GM18526 (cell line): ENCODE results near the gene ANP32B.

Source experiments
- POLR2A ChIP-seq: IDR thresholded peaks from 3 replicates; pipeline ENCODE4 v1.6.1; 2011; ENCODE audit not compliant: insufficient read length; ENCODE audit errors: extremely low read depth

Gene ANP32B

DNA sequence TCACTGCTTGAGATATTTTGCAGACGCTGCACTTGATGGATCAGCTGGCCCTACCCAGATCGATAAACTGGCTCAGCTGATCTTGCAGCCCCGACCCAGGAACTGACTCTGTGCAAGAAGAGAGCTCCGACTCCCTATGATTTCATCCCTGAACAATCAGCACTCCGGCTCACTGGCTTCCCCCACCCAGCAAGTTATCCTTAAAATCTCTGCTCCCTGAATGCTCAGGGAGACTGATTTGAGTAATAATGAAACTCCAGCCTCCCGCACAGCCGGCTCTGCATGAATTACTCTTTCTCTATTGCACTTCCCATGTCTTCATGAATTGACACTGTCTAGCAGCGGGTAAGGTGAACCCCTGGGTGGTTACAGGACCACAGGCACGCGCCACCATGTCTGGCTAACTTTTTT is 56.5 kb downstream of the ANP32B start:
- TF ChIP-seq POLR2A: no peak

DNA sequence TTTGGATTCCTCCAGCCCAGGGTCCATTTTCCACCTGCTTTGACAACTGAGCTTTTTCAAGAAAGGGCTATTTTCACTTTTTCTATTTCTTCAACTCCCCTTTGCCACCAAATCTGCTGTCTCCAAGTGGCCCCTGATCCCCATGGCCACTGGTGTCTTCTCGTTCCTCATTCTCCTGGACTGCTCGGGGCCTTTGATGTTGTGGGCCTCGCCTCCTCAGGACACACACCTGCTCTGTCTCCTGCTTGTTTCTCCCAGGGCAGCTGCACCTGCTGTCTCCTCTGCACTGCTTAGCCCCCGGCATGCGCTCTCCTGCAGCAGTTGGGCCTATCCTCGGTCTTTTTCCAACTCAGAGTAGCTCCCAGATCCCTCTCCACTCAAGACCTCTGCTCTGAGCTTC is 57.1 kb downstream of the ANP32B start:
- TF ChIP-seq POLR2A: no peak

DNA sequence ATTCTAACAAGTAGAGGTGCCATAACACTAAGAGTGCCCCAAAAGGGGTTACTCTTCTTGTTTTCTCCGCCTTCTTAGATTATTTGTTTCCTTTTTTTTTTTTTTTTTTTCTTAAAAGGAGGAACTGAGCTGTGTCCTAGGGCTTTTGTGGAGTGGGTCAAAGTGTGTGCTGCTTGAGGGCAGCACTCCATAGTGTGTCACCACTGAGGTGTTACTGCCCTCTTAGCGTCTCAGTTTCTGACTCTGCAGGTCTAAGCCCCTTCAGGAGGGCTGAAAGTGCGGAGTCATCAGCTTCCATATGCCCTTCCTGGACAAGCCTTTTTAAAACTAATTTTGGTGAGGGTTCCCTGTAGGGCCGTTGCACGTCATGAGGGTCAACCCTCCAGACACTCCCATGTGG is 60.8 kb downstream of the ANP32B start:
- no peak for TF ChIP-seq POLR2A

DNA sequence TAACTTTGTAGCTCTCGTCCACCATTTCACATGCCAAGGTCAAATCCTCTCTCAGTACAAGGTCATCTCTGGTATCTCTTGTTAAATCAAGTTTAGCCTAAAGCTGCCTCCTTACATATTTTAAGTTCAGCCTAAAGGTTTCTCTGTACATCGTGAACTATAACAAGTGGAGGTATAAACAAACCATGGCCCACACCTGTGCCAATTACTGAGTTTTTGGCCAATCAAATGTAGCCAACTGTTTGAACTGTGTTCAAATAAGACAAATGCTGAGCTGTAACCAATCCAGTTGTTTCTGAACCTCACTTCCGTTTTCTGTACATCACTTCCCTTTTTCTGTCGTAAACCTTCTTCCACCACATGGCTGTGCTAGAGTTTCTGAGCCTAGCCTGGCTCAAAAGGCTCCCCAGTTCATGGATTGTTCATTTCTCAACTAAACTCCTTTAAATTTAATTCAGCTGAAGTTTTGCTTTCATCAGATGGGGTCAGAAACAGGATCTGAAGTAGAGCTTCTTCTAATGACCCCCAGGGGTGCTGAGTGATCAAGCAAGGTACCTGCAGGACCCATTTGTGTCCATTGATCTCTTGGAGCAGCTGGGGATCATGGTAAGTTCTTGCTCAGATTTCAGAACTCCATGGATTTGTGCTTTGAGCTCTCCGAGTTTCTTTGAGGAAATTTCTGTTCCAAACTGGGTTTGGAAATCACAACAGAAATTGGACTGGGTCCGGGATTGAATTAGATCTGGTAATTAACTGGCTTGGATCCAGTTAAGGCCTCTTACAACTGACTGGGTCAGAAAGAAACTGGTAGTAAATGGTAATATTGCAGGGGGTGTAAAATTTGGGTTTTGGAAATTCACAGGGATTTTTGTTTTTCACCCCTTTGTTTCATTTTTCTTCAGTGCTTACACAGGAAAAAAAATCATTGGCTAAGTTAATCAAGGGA is 62.4 kb downstream of the ANP32B start:
- peak; percentile 46 for TF ChIP-seq POLR2A

DNA sequence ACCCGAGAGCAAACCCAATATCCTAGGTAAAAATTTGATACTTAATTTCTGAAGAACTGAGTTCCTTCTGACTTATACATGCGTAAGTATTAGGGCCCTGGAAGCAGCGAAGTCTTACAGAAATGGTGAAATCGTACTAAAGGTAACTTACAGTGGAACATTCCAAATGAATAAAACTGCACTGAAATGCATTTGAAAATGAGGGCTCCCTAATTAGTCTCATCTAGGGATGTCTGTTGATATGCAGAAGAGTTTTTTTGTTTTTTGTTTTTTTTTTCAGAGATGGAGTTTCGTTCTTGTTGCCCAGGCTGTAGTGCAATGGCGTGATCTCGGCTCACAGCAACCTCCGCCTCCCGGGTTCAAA is 63.0 kb downstream of the ANP32B start:
- TF ChIP-seq POLR2A: no peak

DNA sequence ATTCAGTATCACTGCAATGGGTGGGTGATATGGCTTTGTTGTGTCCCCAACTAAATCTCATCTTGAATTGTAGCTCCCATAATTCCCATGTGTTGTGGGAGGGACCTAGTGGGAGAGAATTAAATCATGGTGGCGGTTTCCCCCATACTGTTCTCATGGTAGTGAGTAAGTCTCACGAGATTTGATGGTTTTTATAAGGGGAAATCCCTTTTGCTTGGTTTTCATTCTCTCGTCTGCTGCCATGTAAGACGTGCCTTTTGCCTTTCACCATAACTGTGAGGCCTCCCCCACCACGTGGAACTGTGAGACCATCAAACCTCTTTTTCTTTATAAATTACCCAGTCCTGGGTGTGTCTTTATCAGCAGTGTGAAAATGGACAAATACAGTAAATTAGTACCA is 63.9 kb downstream of the ANP32B start:
- no peak for TF ChIP-seq POLR2A

DNA sequence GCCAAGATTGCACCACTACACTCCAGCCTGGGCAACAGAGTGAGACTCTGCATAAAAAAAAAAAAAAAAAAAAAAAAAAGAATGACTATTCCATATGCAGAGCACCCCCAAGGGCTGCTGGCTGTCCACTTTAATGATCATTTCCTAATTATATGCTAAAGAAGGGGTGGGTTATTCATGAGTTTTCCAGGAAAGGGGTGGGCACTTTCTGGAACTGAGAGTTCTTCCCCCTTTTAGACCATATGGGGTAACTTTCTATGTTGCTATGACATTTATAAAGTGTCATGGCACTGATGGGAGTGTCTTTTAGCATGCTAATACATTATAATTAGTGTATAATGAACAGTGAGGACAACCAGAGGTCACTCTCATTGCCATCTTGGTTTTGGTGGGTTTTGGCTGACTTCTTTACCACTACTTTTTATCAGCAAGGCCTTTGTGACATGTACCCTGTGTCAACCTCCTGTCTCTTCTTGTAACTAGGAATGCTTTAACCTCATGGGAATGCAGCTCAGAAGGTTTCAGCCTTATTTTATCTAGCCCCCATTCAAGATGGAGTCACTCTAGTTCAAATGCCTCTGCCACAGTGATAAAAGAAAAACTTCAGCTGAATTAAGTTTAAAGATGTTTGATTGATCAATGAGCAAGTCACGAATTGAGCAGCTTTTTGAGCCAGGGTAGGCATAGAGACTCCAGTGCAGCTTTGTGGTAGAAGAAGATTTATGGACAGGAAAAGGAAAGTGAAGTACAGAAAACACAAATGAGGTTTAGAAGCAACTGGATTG is 66.3 kb downstream of the ANP32B start:
- TF ChIP-seq POLR2A: no peak

DNA sequence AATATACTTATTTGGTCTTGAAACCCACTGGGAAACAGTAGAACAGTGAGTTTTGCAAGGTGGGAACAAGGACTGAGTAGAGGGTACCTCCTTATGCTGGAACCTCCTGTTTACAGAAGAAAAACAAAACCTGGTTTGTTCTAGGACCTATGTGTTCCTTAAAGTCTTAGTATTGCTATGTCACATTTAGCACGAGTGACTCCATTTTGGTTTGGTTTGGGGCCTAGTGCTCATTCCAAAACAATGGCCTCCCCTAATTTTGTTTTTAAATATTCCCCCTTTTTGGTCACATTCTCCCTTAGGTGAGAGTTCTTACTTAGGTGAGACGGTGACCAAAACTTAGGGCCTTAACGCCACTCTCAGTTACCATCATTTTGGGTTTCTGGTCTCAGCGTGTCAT is 67.2 kb downstream of the ANP32B start:
- TF ChIP-seq POLR2A: no peak

DNA sequence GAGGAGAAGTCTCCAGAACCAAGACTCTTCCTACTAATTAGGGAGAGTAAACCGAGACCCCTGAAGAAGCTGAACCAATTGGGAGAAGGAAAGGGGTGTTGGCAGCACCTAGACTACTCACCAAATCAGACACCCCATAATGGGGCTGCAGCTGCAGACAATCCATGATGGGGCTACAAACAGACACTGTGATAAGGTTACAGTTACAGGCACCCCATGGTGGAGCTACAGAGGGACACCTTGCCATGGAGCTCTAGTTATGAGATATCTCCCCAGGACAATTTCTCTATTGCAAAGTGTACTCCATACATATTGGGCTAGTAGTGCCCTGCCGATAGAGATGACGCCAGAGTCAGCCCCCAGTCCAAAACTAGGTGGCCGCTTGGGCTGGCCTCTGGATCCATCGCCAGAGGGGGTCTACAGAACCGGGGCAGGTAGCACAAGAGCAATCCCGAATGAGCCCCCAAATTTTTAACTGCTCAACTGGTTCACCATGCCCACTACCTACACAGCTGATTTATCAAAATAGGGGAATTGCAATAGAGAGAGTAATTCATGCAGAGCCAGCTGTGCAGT is 71.3 kb downstream of the ANP32B start:
- no peak for TF ChIP-seq POLR2A

DNA sequence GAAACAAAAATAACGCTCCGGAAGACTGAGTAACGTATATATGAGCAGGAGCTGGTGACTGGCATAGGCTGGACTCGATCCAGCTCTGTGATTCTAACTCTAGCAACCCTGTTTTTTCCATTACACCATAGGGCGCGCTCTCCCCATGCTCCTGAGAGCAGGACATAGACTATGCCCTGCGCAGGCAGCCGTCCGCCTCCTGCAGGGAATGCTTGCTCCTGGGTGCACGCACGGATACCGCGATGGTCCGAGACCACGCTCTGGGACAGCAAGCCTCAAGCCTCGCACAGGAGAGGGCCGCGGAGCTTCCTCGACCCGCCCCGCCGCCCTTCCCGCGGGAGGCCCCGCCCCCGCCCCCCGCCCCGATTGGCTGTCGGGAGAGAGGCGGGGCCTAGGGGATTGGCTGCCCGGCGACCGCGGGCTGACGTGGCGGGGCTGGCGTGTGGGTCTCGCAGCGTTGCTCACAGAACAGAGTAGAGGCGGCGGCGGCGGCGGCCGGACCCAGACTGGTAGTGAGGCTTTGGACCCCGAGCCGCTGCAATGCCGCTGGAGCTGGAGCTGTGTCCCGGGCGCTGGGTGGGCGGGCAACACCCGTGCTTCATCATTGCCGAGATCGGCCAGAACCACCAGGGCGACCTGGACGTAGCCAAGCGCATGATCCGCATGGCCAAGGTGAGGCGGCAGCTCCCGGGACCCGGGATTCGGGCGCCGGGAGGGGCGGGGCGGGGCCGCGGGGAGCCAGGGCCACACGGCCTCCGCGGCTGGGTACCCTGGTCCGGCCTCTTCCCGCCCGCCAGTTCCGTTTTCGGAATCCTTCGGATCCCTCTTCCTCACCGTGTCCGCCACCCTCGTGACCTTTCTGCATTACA is 73.4 kb downstream of the ANP32B start, which contains the start of gene NANS:
Gene NANS (plus strand): TSS at position 464 of the 869 bp plus-strand sequence. CDS start 77 bp downstream, at position 541.
- TF ChIP-seq POLR2A: peak; percentile 96

DNA sequence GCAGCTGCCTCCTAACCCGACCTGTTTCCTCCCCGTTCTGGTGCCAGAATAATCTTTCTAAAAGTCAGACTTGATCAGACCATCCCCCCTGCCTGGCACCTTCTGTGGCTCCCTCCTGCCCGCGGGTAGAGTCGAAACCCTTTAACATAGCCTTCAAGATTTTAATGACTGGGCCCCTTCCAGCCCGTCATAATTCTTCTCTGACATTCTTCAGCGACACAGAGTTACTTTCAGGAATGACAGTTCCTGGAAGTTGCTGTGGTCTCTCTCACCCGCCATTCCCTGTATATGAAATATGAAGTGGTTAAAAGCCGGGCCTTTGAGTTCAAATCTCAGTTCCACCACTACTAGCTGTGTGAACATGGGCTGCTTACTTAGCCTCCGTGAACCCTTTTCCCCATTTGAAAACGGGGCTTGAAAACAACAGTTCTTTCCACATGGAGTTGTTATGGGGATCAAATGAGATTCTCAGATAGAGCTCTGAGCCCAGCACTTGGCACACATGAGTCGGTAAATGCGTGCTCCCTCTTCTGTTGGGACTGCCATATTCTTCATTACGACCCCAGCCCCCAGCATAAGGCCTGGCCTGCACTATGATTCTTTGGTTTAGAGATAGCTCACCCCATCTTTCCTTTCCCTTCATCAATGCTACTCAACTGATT is 74.1 kb downstream of the ANP32B start:
- no peak for TF ChIP-seq POLR2A

DNA sequence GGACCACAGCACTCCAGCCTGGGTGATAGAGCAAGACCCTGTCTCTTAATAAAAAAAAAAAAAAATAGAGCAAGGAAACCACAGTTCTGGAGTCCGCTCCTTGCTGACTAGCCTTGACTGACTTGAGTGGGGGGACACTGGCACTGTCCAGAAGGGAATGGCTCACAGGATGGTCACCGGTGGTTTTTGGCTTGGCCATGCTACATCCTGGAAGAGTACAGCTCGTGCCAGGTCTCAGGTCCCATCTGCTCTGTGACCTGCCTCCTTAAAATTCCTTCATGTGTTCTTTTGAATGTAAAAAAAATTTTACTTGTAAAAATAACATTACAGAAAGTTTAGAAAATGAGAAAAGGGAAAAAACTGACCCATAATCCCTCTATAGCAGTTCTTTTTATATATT is 79.0 kb downstream of the ANP32B start:
- TF ChIP-seq POLR2A: no peak

DNA sequence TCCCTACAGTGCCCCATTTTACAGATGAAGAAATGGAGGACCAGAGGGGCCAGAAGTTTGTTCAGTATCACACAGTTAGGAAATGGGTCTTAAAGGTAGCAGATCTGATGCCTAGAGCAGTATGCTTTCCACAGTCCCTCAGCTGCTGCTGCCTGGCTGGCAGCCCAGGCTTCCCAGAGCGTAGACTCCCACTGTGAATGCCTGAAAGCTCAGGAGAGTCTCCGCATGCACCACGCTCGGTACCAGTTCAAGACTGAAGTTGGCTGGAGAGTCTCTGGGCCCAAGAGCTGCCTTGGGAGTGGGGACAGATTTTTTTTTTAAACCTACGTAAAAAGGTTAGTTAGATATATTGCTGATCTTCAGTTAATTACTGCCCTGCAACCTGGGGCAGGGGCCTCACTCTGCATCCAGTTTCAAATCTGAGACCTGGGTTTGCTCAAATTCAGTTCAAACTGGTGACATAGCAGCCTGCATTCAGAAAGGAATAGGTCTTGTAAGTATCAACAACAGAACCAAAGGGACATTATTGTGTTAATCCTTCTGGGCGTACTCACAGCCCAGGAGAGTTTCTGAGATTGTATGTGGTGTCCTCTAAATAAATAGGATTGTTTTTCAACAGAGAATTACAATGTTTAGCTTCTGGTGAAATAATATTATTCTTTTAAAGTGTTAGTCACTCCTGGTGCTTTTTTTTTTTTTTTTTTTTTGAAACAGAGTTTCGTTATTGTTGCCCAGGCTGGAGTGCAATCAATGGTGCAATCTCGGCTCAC is 81.7 kb downstream of the ANP32B start:
- no peak for TF ChIP-seq POLR2A
